Testis (tissue), 3 donors: ENCODE data around the gene CALD1. TPM values are rescaled to one million over a fixed set of nuclear protein-coding genes. Genes with fewer than 3 reads are reported as not detected.

Experiments used
- DNase-seq: peaks from one replicate; pipeline ENCODE4 v3.0.0-alpha.2; 2019
- H3K27ac ChIP-seq, 2 donors: fragments of 200-600 bp; sonication (generic); one replicate each; pipeline ENCODE4 v1.5.1; 2019
- H3K27me3 ChIP-seq: fragments of 200-600 bp; sonication (generic); one replicate; pipeline ENCODE4 v1.5.1; 2019
- H3K36me3 ChIP-seq: fragments of 200-600 bp; sonication (generic); one replicate; pipeline ENCODE4 v1.5.1; 2017; ENCODE audit warnings: low read depth; ENCODE audit errors: missing control alignments
- H3K4me1 ChIP-seq: fragments of 200-600 bp; sonication (generic); one replicate; pipeline ENCODE4 v1.5.1; 2019
- H3K4me3 ChIP-seq, 2 donors: fragments of 200-600 bp; sonication (generic); one replicate each; pipeline ENCODE4 v1.5.1; 2017 to 2019
- H3K9me3 ChIP-seq: fragments of 200-600 bp; sonication (generic); one replicate; pipeline ENCODE4 v1.5.1; 2017
- POLR2A ChIP-seq: fragments of 450-650 bp; IDR thresholded peaks from one replicate; pipeline ENCODE4 v1.6.1; 2017; ENCODE audit warnings: antibody characterized with exemption, mild to moderate bottlenecking, moderate library complexity
- WGBS, 2 donors: methylation state at CpG; one replicate each; pipeline ENCODE4 v1.1.5; 2018; 5-methylcytosine and 5-hydroxymethylcytosine counted together
- intact Hi-C: fragments of 100-400 bp; cut with DNase I; formaldehyde crosslinking; loops from one replicate; pipeline ENCODE4 v1.15.1; 2023; ENCODE audit warnings: low total_unique reads
- polyA plus RNA-seq: library from polyadenylated mRNA; stranded (reverse); fragments of 350-450 nt; fragmentation: Illumina TruSeq; extraction: RNeasy Lipid Tissue Mini Kit (QIAGEN cat#74804); gene quantifications from one replicate; pipeline ENCODE4 v1.2.3, GENCODE V29; 2014; ENCODE audit warnings: low read depth, low replicate concordance; ENCODE audit not compliant: insufficient read depth
- total RNA-seq, 2 donors: library from RNA; depleted of rRNA; stranded (reverse); fragments of >200 nt; gene quantifications; one replicate each; pipeline ENCODE4 v1.2.3, GENCODE V29; 2016
- TF ChIP-seq, protein P1 (sequence below), 3 experiments: fragments of 450-650 bp in 2 of 3; fragments of 200-600 bp in 1 of 3; sonication (generic) in 1 of 3; IDR thresholded peaks; one replicate each; pipeline ENCODE4 v1.5.1; 2016 to 2019; ENCODE audit warnings: antibody characterized with exemption in 3 of 3, mild to moderate bottlenecking in 2 of 3, moderate library complexity in 1 of 3

The CALD1 gene
- total and polyA plus RNA-seq, 3 donors from 2014 or later: 103 to 153 (median 135) TPM

DNA sequence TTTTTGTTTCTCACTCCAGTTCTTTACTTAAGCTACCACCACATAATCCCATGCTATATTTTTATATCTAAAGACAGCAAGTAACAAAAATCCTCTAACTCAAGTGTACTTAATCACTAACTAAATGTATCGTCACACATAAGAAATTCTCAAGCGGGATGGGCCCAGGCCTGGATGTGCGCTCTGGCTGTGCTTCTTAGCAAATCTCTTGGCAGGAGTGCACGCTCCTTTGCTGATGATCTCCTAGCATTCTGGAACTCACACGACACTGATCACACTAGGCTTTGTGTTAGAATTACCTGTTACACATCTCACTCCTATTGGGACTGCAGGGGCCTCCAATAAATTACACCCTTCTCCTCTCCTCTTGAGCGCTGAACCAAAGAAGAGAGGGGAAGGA lies 46.7 kb upstream of the CALD1 start:
- H3K4me3 ChIP-seq: no peak overlapping the region
- H3K4me1 ChIP-seq: peaks cover 2% of the 10 kb centered on the region
- no peaks in the 10 kb centered on the region for H3K36me3 ChIP-seq
- peak; percentile 22 for DNase-seq
- 80 to 84% methylated on average over 6 of the region's 6 CpGs for WGBS, 2 donors
- H3K9me3 ChIP-seq: no peaks in the 10 kb centered on the region
- TF ChIP-seq, protein P1, sequence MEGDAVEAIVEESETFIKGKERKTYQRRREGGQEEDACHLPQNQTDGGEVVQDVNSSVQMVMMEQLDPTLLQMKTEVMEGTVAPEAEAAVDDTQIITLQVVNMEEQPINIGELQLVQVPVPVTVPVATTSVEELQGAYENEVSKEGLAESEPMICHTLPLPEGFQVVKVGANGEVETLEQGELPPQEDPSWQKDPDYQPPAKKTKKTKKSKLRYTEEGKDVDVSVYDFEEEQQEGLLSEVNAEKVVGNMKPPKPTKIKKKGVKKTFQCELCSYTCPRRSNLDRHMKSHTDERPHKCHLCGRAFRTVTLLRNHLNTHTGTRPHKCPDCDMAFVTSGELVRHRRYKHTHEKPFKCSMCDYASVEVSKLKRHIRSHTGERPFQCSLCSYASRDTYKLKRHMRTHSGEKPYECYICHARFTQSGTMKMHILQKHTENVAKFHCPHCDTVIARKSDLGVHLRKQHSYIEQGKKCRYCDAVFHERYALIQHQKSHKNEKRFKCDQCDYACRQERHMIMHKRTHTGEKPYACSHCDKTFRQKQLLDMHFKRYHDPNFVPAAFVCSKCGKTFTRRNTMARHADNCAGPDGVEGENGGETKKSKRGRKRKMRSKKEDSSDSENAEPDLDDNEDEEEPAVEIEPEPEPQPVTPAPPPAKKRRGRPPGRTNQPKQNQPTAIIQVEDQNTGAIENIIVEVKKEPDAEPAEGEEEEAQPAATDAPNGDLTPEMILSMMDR (IDR thresholded peaks at IDR 0.05): no peak
- TF ChIP-seq POLR2A: no peak
- no peaks in the 10 kb centered on the region for H3K27me3 ChIP-seq
- peak overlapping the region in 1 of 2 donors; percentile 5 for H3K27ac ChIP-seq
- intact Hi-C loops: no loop called here

DNA sequence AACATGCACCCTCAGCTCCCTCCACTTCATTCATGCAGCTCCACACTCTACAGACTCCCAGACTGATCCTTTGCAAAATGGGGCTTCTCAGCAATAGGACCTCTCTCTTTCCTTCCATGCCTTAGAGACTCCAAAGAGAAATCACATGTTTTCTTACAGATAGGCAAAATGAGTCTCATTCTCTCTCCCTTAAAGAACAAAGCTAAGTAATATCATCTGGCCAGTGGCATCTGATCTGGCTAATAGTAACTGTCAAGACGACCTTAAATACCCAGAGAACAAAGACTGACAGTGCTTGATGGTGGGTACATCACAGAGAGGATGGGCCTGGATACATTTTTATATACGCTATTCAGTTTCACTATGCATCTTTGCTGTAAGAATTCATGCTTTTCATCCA lies 43.1 kb upstream of the CALD1 start:
- no peak for DNase-seq
- H3K4me3 ChIP-seq: no peak overlapping the region
- H3K36me3 ChIP-seq: no peaks in the 10 kb centered on the region
- H3K9me3 ChIP-seq: no peaks in the 10 kb centered on the region
- TF ChIP-seq, protein P1 (IDR thresholded peaks at IDR 0.05): no peak
- TF ChIP-seq POLR2A: no peak
- no peaks in the 10 kb centered on the region for H3K4me1 ChIP-seq
- no peaks in the 10 kb centered on the region for H3K27me3 ChIP-seq
- intact Hi-C loops: no loop called here
- H3K27ac ChIP-seq: no peak overlapping the region
- 90 to 97% methylated on average over 2 of the region's 2 CpGs for WGBS, 2 donors

DNA sequence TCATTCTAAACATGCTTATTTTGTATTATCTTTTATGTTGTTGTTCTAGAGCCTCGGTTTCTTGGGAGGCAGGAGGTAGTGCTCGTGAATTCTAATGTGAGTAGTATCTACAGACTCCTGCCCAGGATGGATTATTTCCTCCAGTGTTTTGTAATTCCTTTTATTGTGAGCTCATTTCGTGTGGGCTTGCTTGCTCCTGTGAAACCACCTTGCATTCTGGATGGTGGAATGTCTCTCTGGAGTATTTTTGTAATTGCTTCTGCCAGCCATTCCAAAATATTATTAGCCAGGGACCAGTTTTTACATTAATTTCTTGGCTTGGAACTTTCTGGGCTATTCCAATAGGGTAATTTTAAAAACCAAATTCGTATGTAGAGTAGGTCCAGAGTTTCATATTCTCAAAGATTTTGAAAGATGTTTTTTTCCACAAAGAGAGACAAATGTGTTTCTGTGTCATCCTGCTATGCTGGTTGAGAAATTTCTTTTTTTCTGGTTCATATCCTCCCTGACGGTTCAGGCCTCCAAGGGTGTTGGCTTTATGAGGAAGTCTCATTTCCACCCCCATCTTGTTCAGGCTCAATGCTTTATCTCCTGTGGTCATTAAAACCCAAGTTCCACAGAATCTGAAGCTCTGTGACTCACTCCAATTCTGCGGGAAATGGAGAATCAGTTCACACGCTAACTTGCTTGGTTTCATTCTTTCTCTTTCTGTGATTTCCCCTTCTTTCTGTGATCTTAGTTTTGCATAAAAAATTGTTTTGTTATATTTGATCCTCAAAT lies 41.7 kb upstream of the CALD1 start:
- TF ChIP-seq, protein P1 (IDR thresholded peaks at IDR 0.05): no peak
- no peak for TF ChIP-seq POLR2A
- no peaks in the 10 kb centered on the region for H3K36me3 ChIP-seq
- intact Hi-C loops: no loop called here
- WGBS, 2 donors: 65 to 85% methylated on average over 7 of the region's 7 CpGs
- H3K4me3 ChIP-seq: no peak overlapping the region
- no peak for DNase-seq
- no peaks in the 10 kb centered on the region for H3K9me3 ChIP-seq
- H3K27me3 ChIP-seq: no peaks in the 10 kb centered on the region
- no peak overlapping the region for H3K27ac ChIP-seq
- H3K4me1 ChIP-seq: peaks cover 8% of the 10 kb centered on the region

DNA sequence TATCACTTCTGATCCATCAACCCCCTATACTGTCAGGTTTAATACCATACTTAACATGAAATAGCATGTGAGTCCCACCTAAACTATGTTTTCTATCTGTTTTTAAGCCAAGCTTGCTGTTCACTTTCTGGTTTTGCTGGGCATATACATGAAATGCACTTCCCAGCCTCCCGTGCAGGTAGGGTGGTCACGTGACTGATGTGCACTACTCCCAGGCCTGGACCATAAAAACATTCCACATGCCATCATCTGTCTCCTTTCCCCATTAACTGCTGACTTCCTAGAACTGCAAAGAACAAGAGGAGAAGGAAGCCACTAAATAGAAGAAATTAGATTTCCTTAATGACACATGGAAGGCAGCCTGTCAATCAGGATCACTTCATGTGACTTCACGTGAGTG lies 40.1 kb upstream of the CALD1 start:
- Histone ChIP-seq H3K27me3 (no peaks in the 10 kb centered on the region), H3K9me3 (no peaks in the 10 kb centered on the region), H3K4me1 (peaks cover 10% of the 10 kb centered on the region), H3K4me3 (no peak overlapping the region), H3K27ac (no peak overlapping the region), H3K36me3 (no peaks in the 10 kb centered on the region)
- intact Hi-C loops: no loop called here
- TF ChIP-seq, protein P1 (IDR thresholded peaks at IDR 0.05): no peak
- no peak for TF ChIP-seq POLR2A
- 69 to 93% methylated on average over 3 of the region's 3 CpGs for WGBS, 2 donors
- DNase-seq: no peak

DNA sequence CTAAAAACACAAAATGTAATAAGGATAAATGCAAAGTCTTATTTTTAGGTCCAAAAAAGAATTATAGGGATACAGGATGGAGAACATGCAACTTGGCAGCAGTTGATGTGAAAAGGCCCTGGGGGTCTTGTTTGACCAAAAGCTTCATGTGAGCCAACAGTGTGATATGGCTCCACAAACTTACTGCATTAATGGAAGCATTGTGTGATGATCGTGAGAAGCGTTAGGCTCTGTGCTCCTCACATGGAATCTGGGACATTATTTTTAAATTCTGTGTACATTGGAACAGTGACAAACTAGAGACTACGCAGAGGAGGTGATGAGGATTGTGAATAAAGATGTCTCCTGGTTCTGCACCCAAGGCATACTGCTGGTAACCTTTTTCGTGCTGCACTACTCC lies 39.1 kb upstream of the CALD1 start:
- intact Hi-C loops: loop anchor here (10.0 kb wide), 1 partner anchor 46 kb away; no protein-coding TSS in a partner anchor
- no peak for DNase-seq
- Histone ChIP-seq H3K9me3 (no peaks in the 10 kb centered on the region), H3K27me3 (no peaks in the 10 kb centered on the region), H3K4me1 (peaks cover 10% of the 10 kb centered on the region), H3K4me3 (no peak overlapping the region), H3K27ac (no peak overlapping the region), H3K36me3 (no peaks in the 10 kb centered on the region)
- no peak for TF ChIP-seq POLR2A
- TF ChIP-seq, protein P1 (IDR thresholded peaks at IDR 0.05): no peak
- WGBS, 2 donors: 18 to 50% methylated on average over 4 of the region's 4 CpGs
